Measurements from ENCODE around the gene PDLIM1. TPM values are rescaled to one million over a fixed set of nuclear protein-coding genes. Genes with fewer than 3 reads are reported as not detected.

Gene PDLIM1
- total and polyA plus RNA-seq, 9 donors = 13.9 to 138 (median 35.3) TPM

DNA sequence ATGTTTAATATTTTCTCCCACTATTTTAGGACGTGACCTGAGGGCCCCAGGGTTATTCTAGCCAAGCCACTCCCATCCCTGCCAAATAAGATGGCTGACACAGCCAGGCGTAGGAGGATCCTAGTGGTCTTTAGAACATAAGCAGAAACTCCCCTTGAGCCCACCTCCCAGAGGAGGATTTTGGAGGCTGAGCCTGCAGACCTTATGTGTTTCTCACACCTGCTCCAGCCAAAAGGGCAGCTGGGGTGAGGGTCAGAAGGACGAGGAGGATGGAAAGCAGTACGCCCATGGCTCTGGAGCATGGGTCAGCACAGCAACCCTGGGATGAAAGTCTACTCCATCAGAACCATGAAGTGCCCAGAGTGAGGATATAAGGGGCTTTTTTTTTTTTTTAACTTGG lies 39.9 kb downstream of the PDLIM1 start:
- no peaks in the 10 kb centered on the region for H3K36me3 ChIP-seq
- no peak for DNase-seq
- H3K9me3 ChIP-seq = peaks cover 0 to 4% of the 10 kb centered on the region in 2 donors
- WGBS, 3 donors = 61 to 70% (median 62%) methylated on average over 4 of the region's 4 CpGs
- intact Hi-C loops (cut with DNase I) = no loop called here
- H3K27ac ChIP-seq = no peak overlapping the region
- H3K4me1 ChIP-seq (ENCODE audit: insufficient read depth) = no peaks in the 10 kb centered on the region
- no peak for TF ChIP-seq EP300 (IDR thresholded peaks at IDR 0.05)
- TF ChIP-seq, protein P1, sequence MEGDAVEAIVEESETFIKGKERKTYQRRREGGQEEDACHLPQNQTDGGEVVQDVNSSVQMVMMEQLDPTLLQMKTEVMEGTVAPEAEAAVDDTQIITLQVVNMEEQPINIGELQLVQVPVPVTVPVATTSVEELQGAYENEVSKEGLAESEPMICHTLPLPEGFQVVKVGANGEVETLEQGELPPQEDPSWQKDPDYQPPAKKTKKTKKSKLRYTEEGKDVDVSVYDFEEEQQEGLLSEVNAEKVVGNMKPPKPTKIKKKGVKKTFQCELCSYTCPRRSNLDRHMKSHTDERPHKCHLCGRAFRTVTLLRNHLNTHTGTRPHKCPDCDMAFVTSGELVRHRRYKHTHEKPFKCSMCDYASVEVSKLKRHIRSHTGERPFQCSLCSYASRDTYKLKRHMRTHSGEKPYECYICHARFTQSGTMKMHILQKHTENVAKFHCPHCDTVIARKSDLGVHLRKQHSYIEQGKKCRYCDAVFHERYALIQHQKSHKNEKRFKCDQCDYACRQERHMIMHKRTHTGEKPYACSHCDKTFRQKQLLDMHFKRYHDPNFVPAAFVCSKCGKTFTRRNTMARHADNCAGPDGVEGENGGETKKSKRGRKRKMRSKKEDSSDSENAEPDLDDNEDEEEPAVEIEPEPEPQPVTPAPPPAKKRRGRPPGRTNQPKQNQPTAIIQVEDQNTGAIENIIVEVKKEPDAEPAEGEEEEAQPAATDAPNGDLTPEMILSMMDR (IDR thresholded peaks at IDR 0.05) = no peak
- TF ChIP-seq POLR2A (IDR thresholded peaks at IDR 0.05) = no peak
- H3K4me3 ChIP-seq = no peak overlapping the region
- no peaks in the 10 kb centered on the region for H3K27me3 ChIP-seq

- Histone ChIP-seq H3K27ac (no peak overlapping the region), H3K27me3 (no peaks in the 10 kb centered on the region), H3K36me3 (no peaks in the 10 kb centered on the region), H3K4me3 (no peak overlapping the region), H3K9me3 (peaks cover 0 to under 1% of the 10 kb centered on the region in 2 donors), H3K4me1 (ENCODE audit: insufficient read depth) (no peaks in the 10 kb centered on the region)
- no peak for DNase-seq
- 82 to 90% (median 82%) methylated on average over 3 of the region's 3 CpGs for WGBS, 3 donors
- intact Hi-C loops (cut with DNase I) = loop anchor here in 1 of 4 donors (5.0 kb wide), 1 partner anchor 113 kb away; no protein-coding TSS in a partner anchor
- TF ChIP-seq EP300 (IDR thresholded peaks at IDR 0.05) (no peak), POLR2A (IDR thresholded peaks at IDR 0.05) (no peak)
- TF ChIP-seq, protein P1 (IDR thresholded peaks at IDR 0.05) = no peak
Measured at GRCh38 chr10:95249467-95249866, 41.3 kb downstream of the PDLIM1 start.

- WGBS, 3 donors = 73 to 74% (median 73%) methylated on average over 3 of the region's 3 CpGs
- no peak overlapping the region for H3K4me3 ChIP-seq
- H3K27me3 ChIP-seq = no peaks in the 10 kb centered on the region
- no peak for TF ChIP-seq EP300 (IDR thresholded peaks at IDR 0.05)
- TF ChIP-seq, protein P1 (IDR thresholded peaks at IDR 0.05) = no peak
- TF ChIP-seq POLR2A (IDR thresholded peaks at IDR 0.05) = no peak
- no peaks in the 10 kb centered on the region for H3K4me1 ChIP-seq (ENCODE audit: insufficient read depth)
- no peak overlapping the region for H3K27ac ChIP-seq
- no peak for DNase-seq
- intact Hi-C loops (cut with DNase I) = loop anchor here in 1 of 4 donors (5.0 kb wide), 1 partner anchor 113 kb away; no protein-coding TSS in a partner anchor
- no peaks in the 10 kb centered on the region for H3K36me3 ChIP-seq
- H3K9me3 ChIP-seq = no peaks in the 10 kb centered on the region
Measured at GRCh38 chr10:95248989-95249388, 41.8 kb downstream of the PDLIM1 start.

- intact Hi-C loops (cut with DNase I) = loop anchor here in 1 of 4 donors (5.0 kb wide), 1 partner anchor 114 kb away; no protein-coding TSS in a partner anchor
- Histone ChIP-seq H3K9me3 (no peaks in the 10 kb centered on the region), H3K27ac (no peak overlapping the region), H3K4me1 (ENCODE audit: insufficient read depth) (no peaks in the 10 kb centered on the region), H3K36me3 (no peaks in the 10 kb centered on the region), H3K4me3 (no peak overlapping the region), H3K27me3 (no peaks in the 10 kb centered on the region)
- DNase-seq = no peak
- 92 to 97% (median 93%) methylated on average over 7 of the region's 7 CpGs for WGBS, 3 donors
- TF ChIP-seq EP300 (IDR thresholded peaks at IDR 0.05) (no peak), POLR2A (IDR thresholded peaks at IDR 0.05) (no peak)
- TF ChIP-seq, protein P1 (IDR thresholded peaks at IDR 0.05) = no peak
Measured at GRCh38 chr10:95247881-95248583, 42.8 kb downstream of the PDLIM1 start.

All from ovary (tissue), 9 donors.